Measurements from ENCODE around the gene GOLGB1. TPM values are rescaled to one million over a fixed set of nuclear protein-coding genes. Genes with fewer than 3 reads are reported as not detected.

GOLGB1 gene
- total RNA-seq, 1 experiment from 2014 or later: 31.4 TPM

DNA sequence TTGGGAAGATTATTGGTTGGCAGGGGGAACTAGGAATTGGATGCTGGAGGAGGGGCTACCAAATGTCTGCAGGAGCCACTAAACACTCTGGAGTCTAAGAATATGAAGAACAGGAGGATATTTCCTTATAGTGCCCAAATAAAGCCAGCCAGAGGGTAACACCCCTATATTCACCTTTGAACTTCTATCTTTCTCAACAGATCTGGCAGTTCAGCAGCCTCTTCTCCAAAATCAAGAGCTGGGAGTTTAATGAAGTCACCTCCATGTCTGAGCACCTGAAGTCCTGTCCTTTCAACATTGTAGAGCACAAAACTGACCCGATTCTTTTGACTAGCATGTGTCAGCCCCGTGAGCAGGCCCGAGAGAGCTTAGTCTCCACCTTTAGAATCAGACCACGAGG, 123.0 kb downstream of the GOLGB1 start:
- no peak overlapping the region for H2AFZ ChIP-seq (ENCODE audit: low read length)

More for the DNA sequence above, 123.0 kb downstream of the GOLGB1 start:
- Histone ChIP-seq H3T11ph (ENCODE audit: low read length) (no peak overlapping the region), H2AK5ac (ENCODE audit: insufficient read length, low read length) (no peak overlapping the region), H3K56ac (ENCODE audit: insufficient read length, low read depth, low read length) (no peak overlapping the region), H2BK20ac (ENCODE audit: low read depth, low read length, poor library complexity, severe bottlenecking) (no peak overlapping the region), H3K4me1 (ENCODE audit: insufficient read depth, low read length) (peaks cover 8% of the 10 kb centered on the region), H4K20me1 (ENCODE audit: control insufficient read depth, insufficient read depth, insufficient read length) (no peaks in the 10 kb centered on the region), H3K9me3 (ENCODE audit: control insufficient read depth, low read depth, low read length) (no peaks in the 10 kb centered on the region), H3K18ac (ENCODE audit: insufficient read length, low read depth, low read length) (no peak overlapping the region), H4K8ac (replicated peaks; ENCODE audit: insufficient read length, low read depth, low read length) (no peak overlapping the region), H2BK12ac (ENCODE audit: insufficient read length, low read depth, low read length) (no peak overlapping the region), H4K5ac (ENCODE audit: insufficient read length, low read depth, low read length) (no peak overlapping the region), H4K91ac (ENCODE audit: insufficient read length, low read depth, low read length) (no peak overlapping the region), H3K23ac (ENCODE audit: insufficient read length, low read depth, low read length) (no peak overlapping the region), H3K14ac (ENCODE audit: insufficient read depth, low read length) (no peak overlapping the region), H3K4me2 (ENCODE audit: insufficient read depth, insufficient read length, low read length) (no peak overlapping the region), H3K27ac (ENCODE audit: insufficient read length, low read depth, low read length) (no peak overlapping the region), H2BK15ac (ENCODE audit: low read depth, low read length) (no peak overlapping the region), H3K4ac (ENCODE audit: low read depth, low read length) (no peak overlapping the region), H3K23me2 (ENCODE audit: insufficient read length, low read depth, low read length, poor library complexity, severe bottlenecking) (no peaks in the 10 kb centered on the region), H3K79me2 (ENCODE audit: insufficient read depth, low read length) (no peaks in the 10 kb centered on the region), H3K27me3 (ENCODE audit: insufficient read depth, low read length) (no peaks in the 10 kb centered on the region), H3K9ac (ENCODE audit: extremely low read depth, insufficient read length, low read length) (no peak overlapping the region), H2BK5ac (ENCODE audit: insufficient read length, low read length) (no peak overlapping the region), H2BK120ac (ENCODE audit: low read depth, low read length, poor library complexity, severe bottlenecking) (no peak overlapping the region), H3K79me1 (ENCODE audit: insufficient read depth, low read depth, low read length, poor library complexity, severe bottlenecking) (no peaks in the 10 kb centered on the region)
- Mint-ChIP-seq H3K36me3 (ENCODE audit: insufficient read depth in 1 of 3, low read depth in 3 of 3) (no peaks in the 10 kb centered on the region), H3K4me3 (no peak overlapping the region), H3K4me1 (peaks cover 27% of the 10 kb centered on the region in 2 experiments), H3K9me3 (no peaks in the 10 kb centered on the region), H3K27ac (peak overlapping the region in 1 of 3 experiments; percentile 0; a peak in 1 of 7 replicates), H3K27me3 (ENCODE audit: low read depth) (no peaks in the 10 kb centered on the region; the same call in 1 of the 2 replicates)
- WGBS (ENCODE audit: extremely low coverage, insufficient read length, low lambda C conversion rate): no CpG with 5 or more reads among the region's 4 CpGs
- TF ChIP-seq, protein P1, sequence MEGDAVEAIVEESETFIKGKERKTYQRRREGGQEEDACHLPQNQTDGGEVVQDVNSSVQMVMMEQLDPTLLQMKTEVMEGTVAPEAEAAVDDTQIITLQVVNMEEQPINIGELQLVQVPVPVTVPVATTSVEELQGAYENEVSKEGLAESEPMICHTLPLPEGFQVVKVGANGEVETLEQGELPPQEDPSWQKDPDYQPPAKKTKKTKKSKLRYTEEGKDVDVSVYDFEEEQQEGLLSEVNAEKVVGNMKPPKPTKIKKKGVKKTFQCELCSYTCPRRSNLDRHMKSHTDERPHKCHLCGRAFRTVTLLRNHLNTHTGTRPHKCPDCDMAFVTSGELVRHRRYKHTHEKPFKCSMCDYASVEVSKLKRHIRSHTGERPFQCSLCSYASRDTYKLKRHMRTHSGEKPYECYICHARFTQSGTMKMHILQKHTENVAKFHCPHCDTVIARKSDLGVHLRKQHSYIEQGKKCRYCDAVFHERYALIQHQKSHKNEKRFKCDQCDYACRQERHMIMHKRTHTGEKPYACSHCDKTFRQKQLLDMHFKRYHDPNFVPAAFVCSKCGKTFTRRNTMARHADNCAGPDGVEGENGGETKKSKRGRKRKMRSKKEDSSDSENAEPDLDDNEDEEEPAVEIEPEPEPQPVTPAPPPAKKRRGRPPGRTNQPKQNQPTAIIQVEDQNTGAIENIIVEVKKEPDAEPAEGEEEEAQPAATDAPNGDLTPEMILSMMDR (conservative IDR thresholded peaks at IDR 0.05): no peak
- no peak for DNase-seq
